Liver (tissue), 9 donors: ENCODE data around the gene TDRD5. TPM values are rescaled to one million over a fixed set of nuclear protein-coding genes. Genes with fewer than 3 reads are reported as not detected.

ENCODE experiments used
- DNase-seq: peaks from one replicate; pipeline ENCODE4 v3.0.0-alpha.2; 2017; ENCODE audit warnings: low spot score
- H3K27ac ChIP-seq, 2 donors: one replicate each; pipeline ENCODE4 v1.7.0; 2013; ENCODE audit warnings: inconsistent platforms in 2 of 2, low read length in 2 of 2, control low read depth in 1 of 2, low read depth in 1 of 2, mild to moderate bottlenecking in 1 of 2
- H3K27me3 ChIP-seq, 4 donors: one replicate each; pipeline versions ENCODE4 v1.6.1 to v1.7.0; 2013; ENCODE audit warnings: low read length in 3 of 4, inconsistent platforms in 1 of 4, mild to moderate bottlenecking in 1 of 4, moderate library complexity in 1 of 4; ENCODE audit not compliant: control insufficient read depth in 4 of 4, insufficient read depth in 4 of 4
- H3K36me3 ChIP-seq, 4 donors: one replicate each; pipeline versions ENCODE4 v1.6.1 to v1.7.0; 2013; ENCODE audit warnings: low read length in 3 of 4, mild to moderate bottlenecking in 3 of 4, low read depth in 1 of 4, moderate library complexity in 1 of 4; ENCODE audit not compliant: control insufficient read depth in 4 of 4, insufficient read depth in 3 of 4
- H3K4me1 ChIP-seq, 4 donors: one replicate each; pipeline versions ENCODE4 v1.6.1 to v1.7.0; 2013; ENCODE audit warnings: low read length in 3 of 4, mild to moderate bottlenecking in 3 of 4, moderate library complexity in 1 of 4; ENCODE audit not compliant: control insufficient read depth in 4 of 4, insufficient read depth in 4 of 4
- H3K4me3 ChIP-seq, 3 donors: one replicate each; pipeline versions ENCODE4 v1.6.1 to v1.7.0; 2013; ENCODE audit warnings: low read length in 3 of 3, control low read depth in 1 of 3, low read depth in 1 of 3, mild to moderate bottlenecking in 1 of 3
- H3K9ac ChIP-seq, 2 donors: one replicate each; pipeline ENCODE4 v1.7.0; 2013; ENCODE audit warnings: low read length in 2 of 2, mild to moderate bottlenecking in 2 of 2, moderate library complexity in 2 of 2, control low read depth in 1 of 2, low read depth in 1 of 2
- H3K9me3 ChIP-seq, 4 donors: one replicate each; pipeline versions ENCODE4 v1.6.1 to v1.7.0; 2013; ENCODE audit warnings: low read length in 3 of 4; ENCODE audit not compliant: control insufficient read depth in 4 of 4
- FOXA1 ChIP-seq: IDR thresholded peaks from 2 replicates; pipeline ENCODE4 v1.6.1; 2016; ENCODE audit warnings: antibody characterized with exemption
- FOXA2 ChIP-seq: IDR thresholded peaks from 2 replicates; pipeline ENCODE4 v1.6.1; 2016; ENCODE audit warnings: antibody characterized with exemption
- GABPA ChIP-seq, 2 donors: IDR thresholded peaks in 1 of 2; conservative IDR thresholded peaks in 1 of 2; 2 replicates each; pipeline ENCODE4 v1.6.1; 2016; ENCODE audit warnings: antibody characterized with exemption in 2 of 2, mild to moderate bottlenecking in 1 of 2, moderate library complexity in 1 of 2
- HNF4A ChIP-seq, 2 donors: conservative IDR thresholded peaks; 2 replicates each; pipeline ENCODE4 v1.6.1; 2016; ENCODE audit warnings: antibody characterized with exemption in 2 of 2, mild to moderate bottlenecking in 2 of 2
- HNF4G ChIP-seq: IDR thresholded peaks from 2 replicates; pipeline ENCODE4 v1.6.1; 2016; ENCODE audit warnings: antibody characterized with exemption
- JUND ChIP-seq, 2 donors: IDR thresholded peaks; 2 replicates each; pipeline ENCODE4 v1.6.1; 2016; ENCODE audit warnings: antibody characterized with exemption in 2 of 2
- NR2F2 ChIP-seq: IDR thresholded peaks from 2 replicates; pipeline ENCODE4 v1.6.1; 2016; ENCODE audit warnings: antibody characterized with exemption
- RXRA ChIP-seq, 2 donors: IDR thresholded peaks; 2 replicates each; pipeline ENCODE4 v1.6.1; 2017 to 2018; ENCODE audit warnings: antibody characterized with exemption in 2 of 2, mild to moderate bottlenecking in 1 of 2
- SP1 ChIP-seq: IDR thresholded peaks from 2 replicates; pipeline ENCODE4 v1.6.1; 2018; ENCODE audit warnings: antibody characterized with exemption, mild to moderate bottlenecking
- TAF1 ChIP-seq: conservative IDR thresholded peaks from 2 replicates; pipeline ENCODE4 v1.6.1; 2016; ENCODE audit warnings: antibody characterized with exemption, mild to moderate bottlenecking
- YY1 ChIP-seq: IDR thresholded peaks from 2 replicates; pipeline ENCODE4 v1.6.1; 2016; ENCODE audit warnings: antibody characterized with exemption, mild to moderate bottlenecking
- WGBS: extraction: QIAGEN DNeasy Blood & Tissue Kit; methylation state at CpG from one replicate; pipeline ENCODE4 v1.1.7; 2013; 5-methylcytosine and 5-hydroxymethylcytosine counted together
- polyA plus RNA-seq, 2 donors: library from polyadenylated mRNA; stranded (reverse) in 1 of 2; unstranded in 1 of 2; fragments of 200-250 nt in 1 of 2; fragments of >200 nt in 1 of 2; fragmentation: Nextera tagmentation in 1 of 2; extraction: Ambion mirVana in 1 of 2; gene quantifications; one replicate each; pipeline versions ENCODE4 v1.2.1 to v1.2.3, GENCODE V29; 2013 to 2015
- total RNA-seq, 2 donors: library from RNA; depleted of rRNA; stranded (reverse); fragments of >200 nt; gene quantifications; one replicate each; pipeline ENCODE4 v1.2.3, GENCODE V29; 2014
- TF ChIP-seq, protein P1 (sequence below): IDR thresholded peaks from 2 replicates; pipeline ENCODE4 v1.6.1; 2016; ENCODE audit warnings: antibody characterized with exemption
- TF ChIP-seq, protein P2 (sequence below): IDR thresholded peaks from 2 replicates; pipeline ENCODE4 v1.6.1; 2016; ENCODE audit warnings: antibody characterized with exemption
- TF ChIP-seq, protein P3 (sequence below): IDR thresholded peaks from 2 replicates; pipeline ENCODE4 v1.6.1; 2016; ENCODE audit warnings: antibody characterized with exemption
- TF ChIP-seq, protein P4 (sequence below): fragments of 150-350 bp; IDR thresholded peaks from 2 replicates; pipeline ENCODE4 v1.5.1; 2017; ENCODE audit warnings: improper control_type of control experiment, low read depth, low read length; ENCODE audit not compliant: missing input control
- donor health status: healthy.
- donor health status: healthy.
- donor health status: healthy.
- donor health status: healthy.
- donor health status: healthy.

Gene TDRD5
- total and polyA plus RNA-seq, 4 donors = not detected

DNA sequence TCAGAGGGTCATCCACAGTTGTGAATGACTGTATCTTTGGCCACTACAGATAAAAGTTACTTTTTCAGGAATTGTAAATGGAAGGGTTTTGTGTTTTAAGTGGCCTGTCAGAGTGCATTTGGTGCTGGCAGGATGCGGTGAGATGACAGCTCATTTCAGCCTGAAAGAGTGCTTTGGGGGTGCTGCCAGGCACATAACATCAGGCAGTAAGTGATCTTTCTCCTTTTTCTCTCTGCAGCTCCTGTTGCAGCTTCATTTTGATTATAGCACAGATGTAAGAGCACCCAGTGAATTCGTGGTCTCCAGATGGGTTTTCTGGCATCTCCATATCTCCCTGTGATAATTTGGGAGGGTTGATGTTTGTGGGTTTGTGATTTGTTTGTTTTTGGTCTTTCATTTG is 136.6 kb downstream of the TDRD5 start:
- H3K9ac ChIP-seq = no peak overlapping the region
- no peaks in the 10 kb centered on the region for H3K36me3 ChIP-seq
- no peak for TF ChIP-seq YY1
- no peak for TF ChIP-seq GABPA (IDR thresholded peaks at IDR 0.05 in 1 of 2, conservative IDR thresholded peaks at IDR 0.05 in 1 of 2)
- TF ChIP-seq, protein P1, sequence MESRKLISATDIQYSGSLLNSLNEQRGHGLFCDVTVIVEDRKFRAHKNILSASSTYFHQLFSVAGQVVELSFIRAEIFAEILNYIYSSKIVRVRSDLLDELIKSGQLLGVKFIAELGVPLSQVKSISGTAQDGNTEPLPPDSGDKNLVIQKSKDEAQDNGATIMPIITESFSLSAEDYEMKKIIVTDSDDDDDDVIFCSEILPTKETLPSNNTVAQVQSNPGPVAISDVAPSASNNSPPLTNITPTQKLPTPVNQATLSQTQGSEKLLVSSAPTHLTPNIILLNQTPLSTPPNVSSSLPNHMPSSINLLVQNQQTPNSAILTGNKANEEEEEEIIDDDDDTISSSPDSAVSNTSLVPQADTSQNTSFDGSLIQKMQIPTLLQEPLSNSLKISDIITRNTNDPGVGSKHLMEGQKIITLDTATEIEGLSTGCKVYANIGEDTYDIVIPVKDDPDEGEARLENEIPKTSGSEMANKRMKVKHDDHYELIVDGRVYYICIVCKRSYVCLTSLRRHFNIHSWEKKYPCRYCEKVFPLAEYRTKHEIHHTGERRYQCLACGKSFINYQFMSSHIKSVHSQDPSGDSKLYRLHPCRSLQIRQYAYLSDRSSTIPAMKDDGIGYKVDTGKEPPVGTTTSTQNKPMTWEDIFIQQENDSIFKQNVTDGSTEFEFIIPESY = no peak
- no peak for DNase-seq
- no peak overlapping the region for H3K27ac ChIP-seq
- no peak overlapping the region for H3K4me3 ChIP-seq
- no peaks in the 10 kb centered on the region for H3K4me1 ChIP-seq
- WGBS = 37% methylated on average over 2 of the region's 2 CpGs
- no peaks in the 10 kb centered on the region for H3K27me3 ChIP-seq
- H3K9me3 ChIP-seq = no peaks in the 10 kb centered on the region

DNA sequence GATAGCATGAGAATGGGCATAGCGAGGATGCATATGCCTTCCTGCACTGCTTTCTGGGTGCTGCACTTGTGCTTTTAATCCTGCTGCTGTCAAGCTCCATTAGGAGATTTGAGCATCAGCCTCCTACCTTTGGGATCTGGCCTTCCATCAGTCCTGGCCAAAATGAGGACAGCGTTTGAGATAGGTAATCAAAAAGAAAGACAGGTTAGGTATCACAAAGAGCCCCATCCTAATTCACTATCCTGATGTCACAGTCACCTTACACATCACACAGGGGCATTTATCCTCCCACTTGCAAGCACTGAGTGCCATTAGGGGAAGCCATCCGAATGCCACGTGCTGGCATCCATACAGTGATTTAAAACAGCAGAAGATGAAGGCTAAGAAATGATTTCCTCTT is 138.2 kb downstream of the TDRD5 start:
- 80% methylated on average over 4 of the region's 4 CpGs for WGBS

More for the DNA sequence above, 138.2 kb downstream of the TDRD5 start:
- Histone ChIP-seq H3K27ac (no peak overlapping the region), H3K9me3 (no peaks in the 10 kb centered on the region), H3K4me3 (no peak overlapping the region), H3K36me3 (no peaks in the 10 kb centered on the region), H3K9ac (no peak overlapping the region), H3K27me3 (no peaks in the 10 kb centered on the region), H3K4me1 (no peaks in the 10 kb centered on the region)
- DNase-seq = no peak
- TF ChIP-seq SP1 (no peak), RXRA (IDR thresholded peaks at IDR 0.05) (no peak), NR2F2 (no peak), FOXA2 (no peak), JUND (IDR thresholded peaks at IDR 0.05) (no peak), FOXA1 (no peak), HNF4A (conservative IDR thresholded peaks at IDR 0.05) (no peak), HNF4G (no peak), TAF1 (no peak)
- TF ChIP-seq, protein P2, sequence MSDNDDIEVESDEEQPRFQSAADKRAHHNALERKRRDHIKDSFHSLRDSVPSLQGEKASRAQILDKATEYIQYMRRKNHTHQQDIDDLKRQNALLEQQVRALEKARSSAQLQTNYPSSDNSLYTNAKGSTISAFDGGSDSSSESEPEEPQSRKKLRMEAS = no peak
- TF ChIP-seq, protein P3, sequence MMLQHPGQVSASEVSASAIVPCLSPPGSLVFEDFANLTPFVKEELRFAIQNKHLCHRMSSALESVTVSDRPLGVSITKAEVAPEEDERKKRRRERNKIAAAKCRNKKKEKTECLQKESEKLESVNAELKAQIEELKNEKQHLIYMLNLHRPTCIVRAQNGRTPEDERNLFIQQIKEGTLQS = no peak
- TF ChIP-seq, protein P1 = no peak
- TF ChIP-seq, protein P4, sequence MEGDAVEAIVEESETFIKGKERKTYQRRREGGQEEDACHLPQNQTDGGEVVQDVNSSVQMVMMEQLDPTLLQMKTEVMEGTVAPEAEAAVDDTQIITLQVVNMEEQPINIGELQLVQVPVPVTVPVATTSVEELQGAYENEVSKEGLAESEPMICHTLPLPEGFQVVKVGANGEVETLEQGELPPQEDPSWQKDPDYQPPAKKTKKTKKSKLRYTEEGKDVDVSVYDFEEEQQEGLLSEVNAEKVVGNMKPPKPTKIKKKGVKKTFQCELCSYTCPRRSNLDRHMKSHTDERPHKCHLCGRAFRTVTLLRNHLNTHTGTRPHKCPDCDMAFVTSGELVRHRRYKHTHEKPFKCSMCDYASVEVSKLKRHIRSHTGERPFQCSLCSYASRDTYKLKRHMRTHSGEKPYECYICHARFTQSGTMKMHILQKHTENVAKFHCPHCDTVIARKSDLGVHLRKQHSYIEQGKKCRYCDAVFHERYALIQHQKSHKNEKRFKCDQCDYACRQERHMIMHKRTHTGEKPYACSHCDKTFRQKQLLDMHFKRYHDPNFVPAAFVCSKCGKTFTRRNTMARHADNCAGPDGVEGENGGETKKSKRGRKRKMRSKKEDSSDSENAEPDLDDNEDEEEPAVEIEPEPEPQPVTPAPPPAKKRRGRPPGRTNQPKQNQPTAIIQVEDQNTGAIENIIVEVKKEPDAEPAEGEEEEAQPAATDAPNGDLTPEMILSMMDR = no peak
